GM21423 (cell line): ENCODE data around the gene MCC.
A peak's percentile ranks its signal among the peaks of the same experiment; 100 is the strongest.

Experiments used
- ATAC-seq: cut with Tn5 transposase; IDR thresholded peaks from one replicate; pipeline ENCODE4 v1.9.1; 2021; ENCODE audit warnings: mild to moderate bottlenecking, moderate library complexity; ENCODE audit not compliant: unreplicated experiment

MCC gene

GRCh38 chr5:113042491-113043243 lies 445.6 kb downstream of the MCC start:
- no peak for ATAC-seq

GRCh38 chr5:113040672-113041260 lies 447.5 kb downstream of the MCC start:
- ATAC-seq, result no peak

GRCh38 chr5:113039934-113040285 lies 448.3 kb downstream of the MCC start:
- no peak for ATAC-seq

GRCh38 chr5:113039229-113039933 lies 448.9 kb downstream of the MCC start:
- ATAC-seq, result no peak

- ATAC-seq, result no peak
These were observed 449.5 kb downstream of the MCC start for GRCh38 chr5:113038714-113039113.

GRCh38 chr5:113038136-113038535 lies 450.1 kb downstream of the MCC start:
- ATAC-seq, result no peak

GRCh38 chr5:113036826-113037225 lies 451.4 kb downstream of the MCC start:
- ATAC-seq, result no peak

GRCh38 chr5:113036321-113036720 lies 451.9 kb downstream of the MCC start:
- ATAC-seq, result no peak

- no peak for ATAC-seq
These were observed 453.2 kb downstream of the MCC start for GRCh38 chr5:113035096-113035495.

- ATAC-seq, result no peak
These were observed 454.0 kb downstream of the MCC start for GRCh38 chr5:113034182-113034773.

- no peak for ATAC-seq
These were observed 456.7 kb downstream of the MCC start for GRCh38 chr5:113031557-113031956.

GRCh38 chr5:113031104-113031503 lies 457.1 kb downstream of the MCC start:
- ATAC-seq, result no peak

- no peak for ATAC-seq
These were observed 458.6 kb downstream of the MCC start for GRCh38 chr5:113029614-113030013.

- no peak for ATAC-seq
These were observed 460.8 kb downstream of the MCC start for GRCh38 chr5:113027431-113027830.

- ATAC-seq, result no peak
These were observed 461.2 kb downstream of the MCC start for GRCh38 chr5:113027015-113027414.

GRCh38 chr5:113026211-113026610 lies 462.0 kb downstream of the MCC start:
- no peak for ATAC-seq

- no peak for ATAC-seq
These were observed 462.7 kb downstream of the MCC start for GRCh38 chr5:113025596-113025995.

GRCh38 chr5:113024076-113024697 lies 464.1 kb downstream of the MCC start:
- ATAC-seq, result no peak

- ATAC-seq, result peak; percentile 76
These were observed 465.6 kb downstream of the MCC start for GRCh38 chr5:113022661-113023060.

- no peak for ATAC-seq
These were observed 467.6 kb downstream of the MCC start for GRCh38 chr5:113020461-113021273.
